ENCODE data around the gene NME3.

Gene NME3

DNA sequence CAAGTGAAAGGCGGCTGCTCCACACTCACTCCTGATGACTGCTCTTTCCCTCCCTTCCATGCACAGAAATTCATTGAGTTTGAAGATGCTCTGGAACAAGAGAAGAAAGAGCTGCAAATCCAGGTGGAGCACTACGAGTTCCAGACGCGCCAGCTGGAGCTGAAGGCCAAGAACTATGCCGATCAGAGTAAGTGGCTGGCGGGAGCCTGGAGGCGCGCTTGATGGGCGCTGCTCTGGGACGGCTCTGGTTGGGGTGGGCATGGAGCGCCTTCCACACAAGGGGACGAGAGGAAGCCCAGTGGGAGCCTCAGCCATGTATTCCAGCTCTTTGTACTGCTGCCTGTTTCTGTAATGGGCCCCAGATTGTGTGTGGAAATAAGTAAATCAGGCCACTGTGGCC, 46.9 kb downstream of the NME3 start:
- DNase-seq (ENCODE audit: low spot score), result no peak

DNA sequence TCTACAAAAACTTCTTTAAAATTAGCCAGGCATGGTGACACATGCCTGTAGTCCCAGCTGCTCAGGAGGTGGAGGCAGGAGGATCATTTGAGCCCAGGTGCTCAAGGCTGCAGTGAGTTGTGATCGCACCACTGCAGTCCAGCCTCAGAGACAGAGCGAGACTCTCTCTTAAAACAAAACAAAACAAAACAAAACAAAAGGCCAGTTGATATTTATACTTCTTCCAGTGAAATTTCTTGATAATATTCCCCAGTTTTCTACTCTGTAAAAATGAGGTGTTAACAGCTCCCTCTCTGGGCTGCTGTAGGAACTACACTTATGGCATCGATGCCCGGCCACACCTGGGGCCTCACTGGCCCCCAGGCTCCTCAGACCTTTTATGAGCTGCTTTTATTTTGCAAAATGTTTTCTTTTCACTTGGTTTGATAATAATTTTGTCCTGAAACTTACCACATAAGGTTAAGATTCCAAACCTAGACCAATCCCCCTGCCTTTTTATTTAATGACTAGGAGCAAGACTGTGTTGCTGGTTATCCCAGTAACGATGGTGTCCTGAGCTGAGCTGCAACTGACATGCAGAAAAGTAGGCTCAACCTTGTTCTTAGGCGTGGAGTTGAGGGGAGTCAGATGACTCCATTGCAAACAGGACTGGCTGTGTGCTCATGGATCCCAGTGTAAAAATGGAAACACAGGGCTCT, 47.7 kb downstream of the NME3 start:
- DNase-seq (ENCODE audit: low spot score), result peak; percentile 32

DNA sequence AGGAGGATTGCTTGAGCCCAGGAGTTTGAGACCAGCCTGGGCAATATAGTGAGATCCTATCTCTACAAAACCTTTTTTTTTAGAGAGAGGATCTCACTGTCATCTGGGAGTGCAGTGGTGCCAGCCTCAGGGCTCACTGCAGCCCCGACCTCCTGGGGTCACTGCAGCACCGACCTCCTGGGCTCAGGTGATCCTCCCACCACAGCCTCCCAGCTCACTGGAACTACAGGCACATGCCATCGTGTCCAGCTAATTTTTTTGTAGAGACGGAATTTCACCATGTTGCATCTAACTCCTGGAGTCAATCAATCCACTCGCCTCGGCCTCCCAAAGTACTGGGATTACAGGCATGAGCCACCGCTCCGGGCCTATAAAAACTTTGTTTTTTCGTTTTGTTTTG, 50.0 kb downstream of the NME3 start:
- DNase-seq (ENCODE audit: low spot score), result no peak

Measured in LoVo (cell line).